Mesenchymal stem cell (in vitro differentiated cells and primary cell): ENCODE data around the gene C1R.

Experiments
- DNase-seq: peaks from one replicate; pipeline ENCODE4 v3.0.0-alpha.2; 2013
- H2AFZ ChIP-seq: one replicate; pipeline ENCODE4 v1.6.1; 2013; ENCODE audit warnings: low read depth, mild to moderate bottlenecking, control low read depth, inconsistent platforms, low read length, moderate library complexity
- H2AK5ac ChIP-seq: 2 replicates; pipeline ENCODE4 v1.6.1; 2013; ENCODE audit warnings: low read length, moderate library complexity, mild to moderate bottlenecking, inconsistent platforms; ENCODE audit not compliant: severe bottlenecking
- H2BK120ac ChIP-seq: one replicate; pipeline ENCODE4 v1.6.1; 2013; ENCODE audit warnings: low read depth, mild to moderate bottlenecking, inconsistent platforms, low read length, moderate library complexity
- H2BK12ac ChIP-seq, 2 experiments: one replicate each; pipeline ENCODE4 v1.6.1; 2013; ENCODE audit warnings: inconsistent platforms in 2 of 2, low read length in 2 of 2, mild to moderate bottlenecking in 2 of 2, moderate library complexity in 2 of 2, control low read depth in 1 of 2
- H2BK15ac ChIP-seq: one replicate; pipeline ENCODE4 v1.6.1; 2013; ENCODE audit warnings: mild to moderate bottlenecking, low read depth, inconsistent platforms; ENCODE audit not compliant: poor library complexity, severe bottlenecking
- H2BK5ac ChIP-seq: 2 replicates; pipeline ENCODE4 v1.6.1; 2013; ENCODE audit warnings: low read depth, mild to moderate bottlenecking, low read length, control low read depth, inconsistent platforms; ENCODE audit not compliant: poor library complexity, severe bottlenecking
- H3K14ac ChIP-seq, 2 experiments: one replicate each; pipeline ENCODE4 v1.6.1; 2013; ENCODE audit warnings: inconsistent platforms in 2 of 2, low read length in 2 of 2, control low read depth in 1 of 2, mild to moderate bottlenecking in 1 of 2, moderate library complexity in 1 of 2
- H3K18ac ChIP-seq, 2 experiments: one replicate each; pipeline ENCODE4 v1.6.1; 2013; ENCODE audit warnings: inconsistent platforms in 2 of 2, low read length in 2 of 2, control low read depth in 1 of 2, low read depth in 1 of 2, mild to moderate bottlenecking in 1 of 2
- H3K23ac ChIP-seq, 2 experiments: one replicate each; pipeline ENCODE4 v1.6.1; 2013; ENCODE audit warnings: inconsistent platforms in 2 of 2, low read length in 2 of 2, mild to moderate bottlenecking in 2 of 2, moderate library complexity in 2 of 2, control low read depth in 1 of 2
- H3K27ac ChIP-seq: 2 replicates; pipeline ENCODE4 v1.5.1; 2013; ENCODE audit warnings: mild to moderate bottlenecking, moderate library complexity, low read length, control low read depth, inconsistent platforms; ENCODE audit not compliant: poor library complexity, severe bottlenecking
- H3K27me3 ChIP-seq, 2 experiments: 2 replicates each; pipeline versions ENCODE4 v1.6.1 to v1.7.0; 2013; ENCODE audit warnings: low read length in 2 of 2, mild to moderate bottlenecking in 2 of 2, moderate library complexity in 2 of 2, control low read depth in 1 of 2, inconsistent platforms in 1 of 2; ENCODE audit not compliant: control insufficient read depth in 1 of 2, insufficient read depth in 1 of 2
- H3K36me3 ChIP-seq, 2 experiments: 2 replicates each; pipeline versions ENCODE4 v1.6.1 to v1.7.0; 2013; ENCODE audit warnings: low read length in 2 of 2, control low read depth in 1 of 2, inconsistent platforms in 1 of 2, low read depth in 1 of 2, mild to moderate bottlenecking in 1 of 2; ENCODE audit not compliant: insufficient read depth in 2 of 2, control insufficient read depth in 1 of 2
- H3K4ac ChIP-seq, 2 experiments: one replicate each; pipeline ENCODE4 v1.6.1; 2013; ENCODE audit warnings: inconsistent platforms in 2 of 2, low read length in 2 of 2, mild to moderate bottlenecking in 2 of 2, moderate library complexity in 2 of 2, control low read depth in 1 of 2, low read depth in 1 of 2
- H3K4me1 ChIP-seq: 2 replicates; pipeline ENCODE4 v1.6.1; 2013; ENCODE audit warnings: low read depth, low read length, control low read depth; ENCODE audit not compliant: control insufficient read depth, insufficient read depth
- H3K4me2 ChIP-seq: 2 replicates; pipeline ENCODE4 v1.6.1; 2013; ENCODE audit warnings: low read length, mild to moderate bottlenecking, inconsistent platforms; ENCODE audit not compliant: poor library complexity, severe bottlenecking
- H3K4me3 ChIP-seq, 2 experiments: 2 replicates each; pipeline versions ENCODE4 v1.5.1 to v1.7.0; 2013; ENCODE audit warnings: low read length in 2 of 2, mild to moderate bottlenecking in 2 of 2, control low read depth in 1 of 2, low read depth in 1 of 2; ENCODE audit not compliant: insufficient read depth in 1 of 2
- H3K79me1 ChIP-seq: replicated peaks from 2 replicates; pipeline ENCODE4 v1.6.1; 2013; ENCODE audit warnings: mild to moderate bottlenecking, control low read depth, low read length, inconsistent platforms; ENCODE audit not compliant: poor library complexity, severe bottlenecking
- H3K9ac ChIP-seq: 2 replicates; pipeline ENCODE4 v1.7.0; 2013; ENCODE audit warnings: mild to moderate bottlenecking, low read length, moderate library complexity
- H3K9me3 ChIP-seq: 2 replicates; pipeline ENCODE4 v1.7.0; 2013; ENCODE audit warnings: mild to moderate bottlenecking, low read length; ENCODE audit not compliant: control insufficient read depth
- H4K8ac ChIP-seq: one replicate; pipeline ENCODE4 v1.6.1; 2013; ENCODE audit warnings: inconsistent platforms, mild to moderate bottlenecking, low read length, moderate library complexity
- H4K91ac ChIP-seq: one replicate; pipeline ENCODE4 v1.6.1; 2013; ENCODE audit warnings: mild to moderate bottlenecking, low read length, inconsistent platforms
- WGBS: methylation state at CpG from one replicate; pipeline ENCODE4 v1.1.7; 2013; ENCODE audit warnings: mixed read lengths; 5-methylcytosine and 5-hydroxymethylcytosine counted together

The C1R gene

GRCh38 chr12:7136676-7137075 lies 44.4 kb upstream of the C1R start:
- Histone ChIP-seq H2BK120ac (no peak overlapping the region), H2BK15ac (no peak overlapping the region), H3K27me3 (peaks cover 0 to 4% of the 10 kb centered on the region in 2 experiments)

GRCh38 chr12:7136071-7136470 lies 43.8 kb upstream of the C1R start:
- H3K4me3 ChIP-seq, result no peak overlapping the region
- no peak overlapping the region for H2AFZ ChIP-seq
- no peaks in the 10 kb centered on the region for H3K9me3 ChIP-seq
- no peak overlapping the region for H3K23ac ChIP-seq
- no peak overlapping the region for H3K9ac ChIP-seq
- no peak overlapping the region for H2BK15ac ChIP-seq
- no peak overlapping the region for H2BK12ac ChIP-seq
- H3K4me2 ChIP-seq, result no peak overlapping the region
- H4K8ac ChIP-seq, result no peak overlapping the region
- DNase-seq, result no peak
- H3K27ac ChIP-seq, result no peak overlapping the region
- no peak overlapping the region for H3K14ac ChIP-seq
- 97% methylated on average over 7 of the region's 7 CpGs for WGBS
- H3K36me3 ChIP-seq, result peaks cover 49 to 52% of the 10 kb centered on the region in 2 experiments
- H3K18ac ChIP-seq, result no peak overlapping the region
- no peak overlapping the region for H2AK5ac ChIP-seq
- no peak overlapping the region for H2BK120ac ChIP-seq
- H3K79me1 ChIP-seq, result peaks cover 10% of the 10 kb centered on the region
- H2BK5ac ChIP-seq, result no peak overlapping the region
- peaks cover 5% of the 10 kb centered on the region for H3K4me1 ChIP-seq
- no peak overlapping the region for H4K91ac ChIP-seq
- H3K27me3 ChIP-seq, result peaks cover 0 to 7% of the 10 kb centered on the region in 2 experiments
- H3K4ac ChIP-seq, result no peak overlapping the region

More at GRCh38 chr12:7136676-7137075, 44.4 kb upstream of the C1R start:
- no peak overlapping the region for H3K18ac ChIP-seq
- H3K9ac ChIP-seq, result no peak overlapping the region
- WGBS, result 95% methylated on average over 3 of the region's 3 CpGs
- no peak overlapping the region for H3K27ac ChIP-seq
- H3K4me1 ChIP-seq, result no peaks in the 10 kb centered on the region
- H2BK12ac ChIP-seq, result no peak overlapping the region
- no peak overlapping the region for H2AK5ac ChIP-seq
- no peak overlapping the region for H3K4me3 ChIP-seq
- H2BK5ac ChIP-seq, result no peak overlapping the region
- peaks cover 9% of the 10 kb centered on the region for H3K79me1 ChIP-seq
- H3K36me3 ChIP-seq, result peaks cover 55 to 56% of the 10 kb centered on the region in 2 experiments
- H3K4me2 ChIP-seq, result no peak overlapping the region
- no peak overlapping the region for H4K8ac ChIP-seq
- H4K91ac ChIP-seq, result no peak overlapping the region
- DNase-seq, result no peak
- no peaks in the 10 kb centered on the region for H3K9me3 ChIP-seq
- H3K14ac ChIP-seq, result no peak overlapping the region
- no peak overlapping the region for H2AFZ ChIP-seq
- H3K23ac ChIP-seq, result no peak overlapping the region
- no peak overlapping the region for H3K4ac ChIP-seq

- H4K8ac ChIP-seq, result no peak overlapping the region
- no peak overlapping the region for H2BK15ac ChIP-seq
- no peak overlapping the region for H3K9ac ChIP-seq
- no peak overlapping the region for H2AFZ ChIP-seq
- peaks cover 15% of the 10 kb centered on the region for H3K79me1 ChIP-seq
- H2BK120ac ChIP-seq, result no peak overlapping the region
- H2BK12ac ChIP-seq, result no peak overlapping the region
- H3K27me3 ChIP-seq, result peaks cover 0 to 19% of the 10 kb centered on the region in 2 experiments
- no peak overlapping the region for H3K4me2 ChIP-seq
- peaks cover 11% of the 10 kb centered on the region for H3K4me1 ChIP-seq
- H4K91ac ChIP-seq, result no peak overlapping the region
- H3K9me3 ChIP-seq, result no peaks in the 10 kb centered on the region
- H3K18ac ChIP-seq, result no peak overlapping the region
- H3K36me3 ChIP-seq, result peaks cover 44 to 48% of the 10 kb centered on the region in 2 experiments
- no peak overlapping the region for H3K23ac ChIP-seq
- DNase-seq, result no peak
- H2BK5ac ChIP-seq, result no peak overlapping the region
- H3K27ac ChIP-seq, result no peak overlapping the region
- H3K4me3 ChIP-seq, result no peak overlapping the region
- WGBS, result 87% methylated on average over 12 of the region's 12 CpGs
- H3K14ac ChIP-seq, result no peak overlapping the region
- no peak overlapping the region for H2AK5ac ChIP-seq
- no peak overlapping the region for H3K4ac ChIP-seq
Observed at GRCh38 chr12:7134396-7135166, 42.3 kb upstream of the C1R start.

- Histone ChIP-seq H3K14ac (no peak overlapping the region), H2BK15ac (no peak overlapping the region), H2BK5ac (no peak overlapping the region), H2AK5ac (no peak overlapping the region), H4K8ac (no peak overlapping the region), H3K4me2 (peak overlapping the region; percentile 99), H3K4ac (no peak overlapping the region), H3K36me3 (peaks cover 29 to 33% of the 10 kb centered on the region in 2 experiments), H3K18ac (no peak overlapping the region), H3K27me3 (peaks cover 0 to 40% of the 10 kb centered on the region in 2 experiments), H3K4me3 (no peak overlapping the region), H2AFZ (no peak overlapping the region), H3K4me1 (peaks cover 14% of the 10 kb centered on the region), H3K9me3 (no peaks in the 10 kb centered on the region), H3K23ac (no peak overlapping the region), H2BK12ac (no peak overlapping the region), H4K91ac (no peak overlapping the region), H3K27ac (no peak overlapping the region), H3K9ac (no peak overlapping the region), H3K79me1 (peaks cover 15% of the 10 kb centered on the region), H2BK120ac (no peak overlapping the region)
- DNase-seq, result no peak
- WGBS, result 32% methylated on average over 3 of the region's 7 CpGs
Observed at GRCh38 chr12:7131502-7131866, 39.2 kb upstream of the C1R start.
